ENCODE results near the gene RIN3. TPM values are rescaled to one million over a fixed set of nuclear protein-coding genes. Genes with fewer than 3 reads are reported as not detected.

RIN3 gene
- total and polyA plus RNA-seq, 4 donors, result 5.0 to 15.6 (median 9.0) TPM

DNA sequence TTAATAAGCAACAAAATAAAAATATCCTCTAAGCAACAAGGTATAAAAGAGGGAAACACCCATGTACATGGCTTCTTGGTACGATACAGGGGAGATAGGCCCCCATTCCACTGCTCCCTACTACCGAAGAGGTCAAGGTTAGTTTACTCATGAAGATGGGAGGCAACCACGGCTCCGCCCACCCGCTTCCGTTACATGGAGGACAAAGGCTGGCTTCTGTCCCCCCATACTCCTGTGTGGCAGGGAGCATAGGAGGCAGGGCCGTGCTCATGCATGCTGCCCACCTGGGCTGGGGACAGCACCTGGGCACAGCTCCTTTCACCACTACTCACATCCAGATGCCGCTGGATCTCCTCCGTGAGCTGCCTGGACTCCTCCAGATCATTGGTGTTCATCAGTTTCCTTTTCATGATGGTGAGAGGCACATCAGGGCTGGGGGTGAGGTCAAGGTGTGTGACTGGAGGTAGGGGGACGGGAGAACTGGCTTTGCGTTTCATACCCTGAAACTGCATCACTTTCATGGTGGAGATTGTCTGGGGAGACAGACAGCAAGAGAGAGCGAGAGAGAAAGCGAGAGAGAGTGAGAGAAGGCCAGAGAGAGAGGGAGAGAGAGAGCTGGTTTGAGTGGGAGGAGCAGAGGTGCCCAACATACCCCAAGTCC lies 195.9 kb downstream of the RIN3 start:
- WGBS, result 85% methylated on average over 13 of the region's 13 CpGs
- DNase-seq (ENCODE audit: low spot score), result no peak
- H3K27me3 ChIP-seq (ENCODE audit: control insufficient read depth in 4 of 4, insufficient read depth in 4 of 4, low read length in 3 of 4), result no peaks in the 10 kb centered on the region
- H3K4me1 ChIP-seq (ENCODE audit: control insufficient read depth in 4 of 4, insufficient read depth in 4 of 4, low read length in 3 of 4), result no peaks in the 10 kb centered on the region
- TF ChIP-seq, protein P1, sequence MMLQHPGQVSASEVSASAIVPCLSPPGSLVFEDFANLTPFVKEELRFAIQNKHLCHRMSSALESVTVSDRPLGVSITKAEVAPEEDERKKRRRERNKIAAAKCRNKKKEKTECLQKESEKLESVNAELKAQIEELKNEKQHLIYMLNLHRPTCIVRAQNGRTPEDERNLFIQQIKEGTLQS (IDR thresholded peaks at IDR 0.05), result no peak
- TF ChIP-seq RAD21 (IDR thresholded peaks at IDR 0.05), result no peak
- no peak for TF ChIP-seq HNF4G (IDR thresholded peaks at IDR 0.05)
- no peak for TF ChIP-seq RXRA (IDR thresholded peaks at IDR 0.05)
- TF ChIP-seq FOXA1 (IDR thresholded peaks at IDR 0.05), result no peak
- H3K4me3 ChIP-seq (ENCODE audit: low read depth in 1 of 3, low read length in 3 of 3), result no peak overlapping the region
- H3K36me3 ChIP-seq (ENCODE audit: control insufficient read depth in 4 of 4, insufficient read depth in 3 of 4, low read depth in 1 of 4, low read length in 3 of 4), result peaks cover 7 to 35% (median 16%) of the 10 kb centered on the region in 4 donors
- H3K9me3 ChIP-seq (ENCODE audit: control insufficient read depth in 4 of 4, low read length in 3 of 4), result no peaks in the 10 kb centered on the region
- no peak overlapping the region for H3K27ac ChIP-seq (ENCODE audit: low read depth in 1 of 2, low read length in 2 of 2)
- no peak overlapping the region for H3K9ac ChIP-seq (ENCODE audit: low read depth in 1 of 2, low read length in 2 of 2)

GRCh38 chr14:92710001-92710341 lies 196.4 kb downstream of the RIN3 start:
- peaks cover 7 to 33% (median 15%) of the 10 kb centered on the region in 4 donors for H3K36me3 ChIP-seq (ENCODE audit: control insufficient read depth in 4 of 4, insufficient read depth in 3 of 4, low read depth in 1 of 4, low read length in 3 of 4)
- no peak overlapping the region for H3K27ac ChIP-seq (ENCODE audit: low read depth in 1 of 2, low read length in 2 of 2)
- no peaks in the 10 kb centered on the region for H3K9me3 ChIP-seq (ENCODE audit: control insufficient read depth in 4 of 4, low read length in 3 of 4)
- whole genome bisulfite sequencing, result 96% methylated on average over 5 of the region's 5 CpGs
- no peak for DNase-seq (ENCODE audit: low spot score)
- no peak overlapping the region for H3K9ac ChIP-seq (ENCODE audit: low read depth in 1 of 2, low read length in 2 of 2)
- H3K4me3 ChIP-seq (ENCODE audit: low read depth in 1 of 3, low read length in 3 of 3), result no peak overlapping the region
- no peaks in the 10 kb centered on the region for H3K27me3 ChIP-seq (ENCODE audit: control insufficient read depth in 4 of 4, insufficient read depth in 4 of 4, low read length in 3 of 4)
- no peak for TF ChIP-seq REST (IDR thresholded peaks at IDR 0.05)
- no peak for TF ChIP-seq TAF1 (conservative IDR thresholded peaks at IDR 0.05)
- no peak for TF ChIP-seq ZBTB33 (IDR thresholded peaks at IDR 0.05)
- no peak for TF ChIP-seq HNF4A (conservative IDR thresholded peaks at IDR 0.05)
- TF ChIP-seq JUND (IDR thresholded peaks at IDR 0.05), result no peak
- no peak for TF ChIP-seq SP1 (IDR thresholded peaks at IDR 0.05)
- TF ChIP-seq FOXA2 (IDR thresholded peaks at IDR 0.05), result no peak
- TF ChIP-seq, protein P2, sequence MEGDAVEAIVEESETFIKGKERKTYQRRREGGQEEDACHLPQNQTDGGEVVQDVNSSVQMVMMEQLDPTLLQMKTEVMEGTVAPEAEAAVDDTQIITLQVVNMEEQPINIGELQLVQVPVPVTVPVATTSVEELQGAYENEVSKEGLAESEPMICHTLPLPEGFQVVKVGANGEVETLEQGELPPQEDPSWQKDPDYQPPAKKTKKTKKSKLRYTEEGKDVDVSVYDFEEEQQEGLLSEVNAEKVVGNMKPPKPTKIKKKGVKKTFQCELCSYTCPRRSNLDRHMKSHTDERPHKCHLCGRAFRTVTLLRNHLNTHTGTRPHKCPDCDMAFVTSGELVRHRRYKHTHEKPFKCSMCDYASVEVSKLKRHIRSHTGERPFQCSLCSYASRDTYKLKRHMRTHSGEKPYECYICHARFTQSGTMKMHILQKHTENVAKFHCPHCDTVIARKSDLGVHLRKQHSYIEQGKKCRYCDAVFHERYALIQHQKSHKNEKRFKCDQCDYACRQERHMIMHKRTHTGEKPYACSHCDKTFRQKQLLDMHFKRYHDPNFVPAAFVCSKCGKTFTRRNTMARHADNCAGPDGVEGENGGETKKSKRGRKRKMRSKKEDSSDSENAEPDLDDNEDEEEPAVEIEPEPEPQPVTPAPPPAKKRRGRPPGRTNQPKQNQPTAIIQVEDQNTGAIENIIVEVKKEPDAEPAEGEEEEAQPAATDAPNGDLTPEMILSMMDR (IDR thresholded peaks at IDR 0.05; ENCODE audit: low read depth, low read length, missing input control), result no peak
- TF ChIP-seq YY1 (IDR thresholded peaks at IDR 0.05), result no peak
- TF ChIP-seq, protein P1 (IDR thresholded peaks at IDR 0.05), result no peak
- no peak for TF ChIP-seq HNF4G (IDR thresholded peaks at IDR 0.05)
- TF ChIP-seq GABPA (IDR thresholded peaks at IDR 0.05 in 1 of 2, conservative IDR thresholded peaks at IDR 0.05 in 1 of 2), result no peak
- TF ChIP-seq NR2F2 (IDR thresholded peaks at IDR 0.05), result no peak
- TF ChIP-seq, protein P3, sequence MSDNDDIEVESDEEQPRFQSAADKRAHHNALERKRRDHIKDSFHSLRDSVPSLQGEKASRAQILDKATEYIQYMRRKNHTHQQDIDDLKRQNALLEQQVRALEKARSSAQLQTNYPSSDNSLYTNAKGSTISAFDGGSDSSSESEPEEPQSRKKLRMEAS (IDR thresholded peaks at IDR 0.05), result no peak
- TF ChIP-seq FOXA1 (IDR thresholded peaks at IDR 0.05), result no peak
- H3K4me1 ChIP-seq (ENCODE audit: control insufficient read depth in 4 of 4, insufficient read depth in 4 of 4, low read length in 3 of 4), result no peaks in the 10 kb centered on the region

Measured in liver (tissue), 9 donors.